ENCODE measurements around the gene HSPA14. TPM values are rescaled to one million over a fixed set of nuclear protein-coding genes. Genes with fewer than 3 reads are reported as not detected.
"Not testable (repeated sequence)": the region's sequence is repeated elsewhere in the genome, so short reads cannot be mapped to it uniquely, and the experiment has no call there.

Gene HSPA14
- total and polyA plus RNA-seq, 5 experiments from 2014 or later = 15.1 to 18.9 (median 17.6) TPM

DNA sequence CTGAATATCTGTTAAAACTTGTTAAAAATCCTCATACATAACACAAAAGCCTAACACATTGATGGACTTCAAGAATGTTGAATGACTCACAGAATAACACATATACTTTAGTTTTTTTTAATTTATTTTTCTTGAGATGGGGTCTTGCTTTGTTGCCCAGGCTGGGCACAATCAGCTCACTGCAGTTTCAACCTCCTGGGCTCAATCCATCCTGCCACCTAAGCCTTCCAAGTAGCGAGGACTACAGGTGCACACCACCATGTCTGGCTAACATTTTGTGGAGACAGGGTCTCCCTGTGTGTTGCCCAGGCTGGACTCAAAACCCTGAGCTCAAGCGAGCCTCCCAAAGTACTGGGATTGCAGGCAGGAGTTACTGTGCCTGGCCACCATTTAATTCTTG, 68.7 kb downstream of the HSPA14 start:
- Mint-ChIP-seq H3K36me3 (peaks cover 12 to 48% (median 43%) of the 10 kb centered on the region in 3 donors), H3K27ac (peak overlapping the region in 3 of 10 donors; percentile 4 to 32 (median 30)), H3K27me3 (no peaks in the 10 kb centered on the region)

GRCh38 chr10:14907591-14907990, 69.5 kb downstream of the HSPA14 start:
- POLR2A ChIA-PET, ATAC-seq, H3K27me3 Mint-ChIP-seq, H3K9me3 Mint-ChIP-seq, H3K4me3 Mint-ChIP-seq, DNase-seq: not testable (repeated sequence)
- Mint-ChIP-seq H3K4me1 (peaks cover 8 to 15% (median 11%) of the 10 kb centered on the region in 4 donors), H3K36me3 (peaks cover 12 to 56% (median 45%) of the 10 kb centered on the region in 3 donors), H3K27ac (peak overlapping the region in 1 of 10 donors; percentile 70)

More for the DNA sequence above, 68.7 kb downstream of the HSPA14 start:
- H3K4me3 Mint-ChIP-seq = no peak overlapping the region
- peaks cover 0 to 7% (median 3%) of the 10 kb centered on the region in 9 donors for H3K9me3 Mint-ChIP-seq
- DNase-seq (no peak), ATAC-seq (no peak)
- H3K4me1 Mint-ChIP-seq = peaks cover 8 to 15% (median 11%) of the 10 kb centered on the region in 4 donors
- POLR2A ChIA-PET = no interaction called here

DNA sequence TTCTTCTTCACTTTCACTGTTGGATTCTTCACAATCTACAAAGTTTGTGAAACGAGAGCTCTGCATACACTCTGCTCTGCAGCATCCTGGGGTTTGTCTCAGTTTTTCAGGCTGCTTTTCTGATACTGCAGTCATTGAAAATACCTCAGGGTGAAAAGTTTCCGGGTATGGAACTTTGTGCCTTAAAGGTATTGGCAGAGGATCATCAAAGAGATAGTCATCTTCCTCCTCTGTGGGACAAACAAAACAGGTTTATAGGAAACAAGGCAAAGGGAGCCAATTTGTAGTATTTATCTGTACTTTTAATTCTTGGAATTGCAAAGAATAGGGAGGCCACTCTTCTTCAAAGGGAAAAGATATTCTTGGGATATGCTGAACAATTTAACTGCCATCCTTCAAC, 71.0 kb downstream of the HSPA14 start:
- Mint-ChIP-seq H3K36me3 (peaks cover 16 to 71% (median 59%) of the 10 kb centered on the region in 3 donors), H3K9me3 (peaks cover 0 to 7% (median 3%) of the 10 kb centered on the region in 9 donors), H3K27ac (no peak overlapping the region), H3K4me1 (peaks cover 10 to 15% (median 11%) of the 10 kb centered on the region in 4 donors), H3K4me3 (no peak overlapping the region), H3K27me3 (no peaks in the 10 kb centered on the region)
- no peak for DNase-seq
- POLR2A ChIA-PET = no interaction called here
- no peak for ATAC-seq

DNA sequence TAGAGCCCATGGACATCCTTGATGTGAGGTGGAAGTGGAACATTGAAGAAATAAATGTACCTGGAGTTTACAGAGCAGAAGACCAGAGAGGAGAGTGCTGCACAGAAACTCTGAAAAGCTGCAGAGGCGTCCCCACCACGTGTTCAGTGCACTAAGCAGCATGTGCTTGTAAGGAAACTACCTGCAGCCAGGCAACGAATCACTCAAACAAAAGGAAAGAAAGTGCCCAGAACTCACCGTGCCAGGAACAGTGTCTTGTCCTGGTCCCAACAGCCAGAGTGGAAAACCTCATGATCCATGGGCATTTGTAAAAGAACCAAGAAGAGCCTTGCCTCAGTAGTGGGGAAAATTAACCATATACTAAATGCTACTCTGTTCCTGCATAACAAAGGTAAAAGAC, 72.8 kb downstream of the HSPA14 start:
- POLR2A ChIA-PET = no interaction called here
- Mint-ChIP-seq H3K27me3 (no peaks in the 10 kb centered on the region), H3K4me1 (peaks cover 10 to 14% (median 12%) of the 10 kb centered on the region in 4 donors), H3K4me3 (no peak overlapping the region), H3K27ac (peak overlapping the region in 4 of 10 donors; percentile 37 to 87 (median 48)), H3K9me3 (peaks cover 0 to 7% (median 3%) of the 10 kb centered on the region in 9 donors), H3K36me3 (peaks cover 18 to 89% (median 77%) of the 10 kb centered on the region in 3 donors)
- no peak for ATAC-seq
- DNase-seq = no peak

DNA sequence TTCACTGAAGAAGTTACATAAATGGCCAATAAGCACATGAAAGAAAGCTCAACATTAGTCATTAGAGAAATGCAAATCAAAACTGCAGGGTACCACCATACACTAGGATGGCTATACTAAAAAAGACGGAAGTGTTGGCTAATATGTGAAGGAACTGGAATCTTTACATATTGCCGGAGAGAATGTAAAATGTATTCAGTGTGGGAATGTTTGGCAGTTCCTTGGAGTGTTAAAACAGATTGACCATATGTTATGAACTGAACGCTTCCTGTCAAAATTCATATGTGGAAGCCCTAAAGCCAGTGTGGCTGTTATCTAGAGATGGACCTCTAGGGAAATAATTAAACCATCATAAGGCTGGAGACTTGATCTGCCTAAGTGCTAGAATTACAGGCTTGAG, 73.7 kb downstream of the HSPA14 start:
- DNase-seq (no peak), ATAC-seq (no peak)
- H3K27me3 Mint-ChIP-seq = no peaks in the 10 kb centered on the region
- peaks cover 5 to 12% (median 10%) of the 10 kb centered on the region in 4 donors for H3K4me1 Mint-ChIP-seq
- peaks cover 24 to 96% (median 84%) of the 10 kb centered on the region in 3 donors for H3K36me3 Mint-ChIP-seq
- H3K27ac Mint-ChIP-seq = no peak overlapping the region
- no peak overlapping the region for H3K4me3 Mint-ChIP-seq
- POLR2A ChIA-PET = no interaction called here
- H3K9me3 Mint-ChIP-seq = peaks cover 0 to 11% (median 4%) of the 10 kb centered on the region in 9 donors

- H3K9me3 Mint-ChIP-seq = peaks cover 0 to 24% (median 12%) of the 10 kb centered on the region in 9 donors
- no peak overlapping the region for H3K27ac Mint-ChIP-seq
- ATAC-seq (no peak), DNase-seq (no peak)
- H3K4me1 Mint-ChIP-seq = peaks cover 0 to 10% (median 7%) of the 10 kb centered on the region in 4 donors
- POLR2A ChIA-PET = no interaction called here
- no peak overlapping the region for H3K4me3 Mint-ChIP-seq
- H3K27me3 Mint-ChIP-seq = no peaks in the 10 kb centered on the region
- peaks cover 45 to 99% (median 91%) of the 10 kb centered on the region in 3 donors for H3K36me3 Mint-ChIP-seq
These were observed 78.5 kb downstream of the HSPA14 start for GRCh38 chr10:14916600-14916999.

DNA sequence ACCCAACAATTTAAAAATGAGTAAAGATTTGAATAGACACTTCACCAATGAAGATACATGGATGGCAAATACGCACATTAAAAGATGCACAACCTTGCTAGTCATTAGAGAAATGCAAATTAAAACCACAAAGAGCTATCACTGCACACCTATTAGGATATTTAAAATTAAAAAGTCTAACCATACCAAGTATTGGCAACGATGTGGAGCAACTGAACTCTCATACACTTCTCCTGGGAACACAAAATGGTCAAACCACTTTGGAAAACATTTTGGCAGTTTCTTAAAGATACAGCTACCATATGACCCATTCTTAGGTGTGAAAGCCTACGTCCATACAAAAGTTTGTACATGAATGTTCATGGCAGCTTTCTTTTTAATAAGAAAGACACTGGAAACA, 79.7 kb downstream of the HSPA14 start:
- peaks cover 0 to 10% (median 7%) of the 10 kb centered on the region in 4 donors for H3K4me1 Mint-ChIP-seq
- peaks cover 0 to 24% (median 12%) of the 10 kb centered on the region in 9 donors for H3K9me3 Mint-ChIP-seq
- H3K4me3 Mint-ChIP-seq = no peak overlapping the region
- POLR2A ChIA-PET = no interaction called here
- H3K27ac Mint-ChIP-seq = no peak overlapping the region
- ATAC-seq (no peak), DNase-seq (no peak)
- no peaks in the 10 kb centered on the region for H3K27me3 Mint-ChIP-seq
- H3K36me3 Mint-ChIP-seq = peaks cover 49 to 100% (median 97%) of the 10 kb centered on the region in 3 donors

DNA sequence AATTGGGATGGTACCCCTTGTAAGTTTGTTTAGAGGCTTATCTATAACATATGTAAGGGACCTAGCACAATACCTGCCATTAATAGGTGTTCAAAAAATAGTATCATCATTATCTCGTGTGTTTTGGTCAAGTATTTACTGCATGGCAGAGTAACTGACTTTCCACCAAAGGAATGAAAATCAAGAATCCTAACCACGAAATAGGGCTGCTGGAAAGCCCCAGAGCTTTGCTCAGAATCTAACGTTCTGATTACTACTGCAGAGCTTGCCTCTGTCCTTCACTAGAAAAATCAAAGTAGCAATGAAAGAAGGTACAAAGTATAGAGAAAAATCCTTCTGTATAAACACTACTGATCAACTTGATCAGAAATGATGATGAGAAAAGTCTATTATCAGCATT, 80.9 kb downstream of the HSPA14 start:
- DNase-seq = no peak
- H3K27ac Mint-ChIP-seq = peak overlapping the region in 1 of 10 donors; percentile 34

More for the DNA sequence above, 80.9 kb downstream of the HSPA14 start:
- H3K36me3 Mint-ChIP-seq = peaks cover 45 to 100% (median 85%) of the 10 kb centered on the region in 3 donors
- POLR2A ChIA-PET = no interaction called here
- no peaks in the 10 kb centered on the region for H3K27me3 Mint-ChIP-seq
- ATAC-seq = no peak
- no peak overlapping the region for H3K4me3 Mint-ChIP-seq
- H3K9me3 Mint-ChIP-seq = peaks cover 0 to 24% (median 12%) of the 10 kb centered on the region in 9 donors
- peaks cover 0 to 10% (median 6%) of the 10 kb centered on the region in 4 donors for H3K4me1 Mint-ChIP-seq

Other genes with a start within 250 kb of the HSPA14 start
- gene FAM107B, start 63.4 kb upstream of the HSPA14 start, total RNA-seq = 100 to 1,000 TPM; 250 to 260 TPM
- 100 to 1,000 TPM; 258 to 319 (median 276) TPM for gene FAM107B, start 63.4 kb upstream of the HSPA14 start, polyA plus RNA-seq
- 1 to 10 TPM; 4.9 to 6.2 TPM for gene CDNF, start 269 bp upstream of the HSPA14 start, total RNA-seq
- gene CDNF, start 269 bp upstream of the HSPA14 start, polyA plus RNA-seq = 1 to 10 TPM; 1.4 to 2.6 (median 2.2) TPM
- gene MSANTD7, start within 50 bp of the HSPA14 start, total RNA-seq = 10 to 100 TPM; 13.6 to 15.3 TPM
- 1 to 10 TPM; 4.6 to 9.9 (median 9.2) TPM for gene MSANTD7, start within 50 bp of the HSPA14 start, polyA plus RNA-seq
- 1 to 10 TPM; 3.9 to 4.4 TPM for gene SUV39H2, start 40.6 kb downstream of the HSPA14 start, total RNA-seq
- 1 to 10 TPM; 2.8 to 8.6 (median 3.7) TPM for gene SUV39H2, start 40.6 kb downstream of the HSPA14 start, polyA plus RNA-seq
- gene DCLRE1C, start 115.8 kb downstream of the HSPA14 start, total RNA-seq = 10 to 100 TPM; 24.0 to 32.4 TPM
- gene DCLRE1C, start 115.8 kb downstream of the HSPA14 start, polyA plus RNA-seq = 10 to 100 TPM; 15.8 to 20.5 (median 16.9) TPM
- not detected for gene MEIG1, start 121.1 kb downstream of the HSPA14 start, total RNA-seq
- gene MEIG1, start 121.1 kb downstream of the HSPA14 start, polyA plus RNA-seq = 1 to 10 TPM in 1 of 3 donors, under 1 TPM in 1, not detected in 1; 0.55 to 2.2 TPM
- gene OLAH, start 205.6 kb downstream of the HSPA14 start, total RNA-seq = not detected
- gene OLAH, start 205.6 kb downstream of the HSPA14 start, polyA plus RNA-seq = not detected